GM12874 (cell line): Measurements from ENCODE around the gene RPTOR.

ENCODE experiments used
- CTCF ChIP-seq: IDR thresholded peaks from 2 replicates; pipeline ENCODE4 v1.5.1; 2011; ENCODE audit warnings: low read depth, mild to moderate bottlenecking, control low read depth, low read length, moderate library complexity; ENCODE audit not compliant: insufficient read depth

Gene RPTOR

GRCh38 chr17:80544655-80545498, at the start of gene RPTOR:
Gene RPTOR, plus strand, starts transcription at chr17:80544838. Its CDS starts 792 bp downstream, at chr17:80545630.
- TF ChIP-seq CTCF = no peak

GRCh38 chr17:80497726-80498241, 46.9 kb upstream of the RPTOR start:
- no peak for TF ChIP-seq CTCF

DNA sequence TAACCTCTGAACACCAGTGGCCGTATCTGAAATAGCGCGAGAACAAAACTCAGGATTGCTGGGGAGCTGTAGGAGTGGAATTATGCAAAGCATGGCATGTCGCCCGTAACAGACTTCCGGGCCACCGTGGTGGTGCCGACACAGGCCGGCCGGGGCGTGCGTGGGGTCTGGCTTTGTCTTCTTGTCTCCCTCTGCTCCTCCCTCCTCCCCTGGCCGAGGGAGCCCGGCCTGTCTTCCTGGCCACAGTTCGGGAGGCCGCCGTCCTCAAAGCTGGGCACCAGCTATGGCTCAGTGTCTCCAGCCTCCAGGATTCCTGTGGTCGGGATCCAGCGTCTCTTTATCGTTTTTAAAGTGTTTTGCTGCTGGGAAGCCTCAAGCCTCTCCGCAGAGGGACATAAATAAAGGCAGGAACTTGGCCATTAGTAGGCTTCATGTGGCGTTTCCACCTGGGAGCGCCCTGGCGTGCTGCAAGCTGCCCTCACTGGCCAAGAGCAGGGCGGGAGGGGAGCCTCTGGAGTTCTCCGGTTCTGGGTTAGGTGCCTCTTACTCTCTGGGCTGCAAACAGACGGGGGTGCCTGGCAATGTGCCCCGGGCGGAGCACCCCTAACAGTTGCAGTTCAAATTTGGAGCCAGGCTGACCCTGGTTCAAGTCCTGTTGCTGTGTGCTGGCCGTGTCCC, 46.3 kb upstream of the RPTOR start:
- no peak for TF ChIP-seq CTCF

DNA sequence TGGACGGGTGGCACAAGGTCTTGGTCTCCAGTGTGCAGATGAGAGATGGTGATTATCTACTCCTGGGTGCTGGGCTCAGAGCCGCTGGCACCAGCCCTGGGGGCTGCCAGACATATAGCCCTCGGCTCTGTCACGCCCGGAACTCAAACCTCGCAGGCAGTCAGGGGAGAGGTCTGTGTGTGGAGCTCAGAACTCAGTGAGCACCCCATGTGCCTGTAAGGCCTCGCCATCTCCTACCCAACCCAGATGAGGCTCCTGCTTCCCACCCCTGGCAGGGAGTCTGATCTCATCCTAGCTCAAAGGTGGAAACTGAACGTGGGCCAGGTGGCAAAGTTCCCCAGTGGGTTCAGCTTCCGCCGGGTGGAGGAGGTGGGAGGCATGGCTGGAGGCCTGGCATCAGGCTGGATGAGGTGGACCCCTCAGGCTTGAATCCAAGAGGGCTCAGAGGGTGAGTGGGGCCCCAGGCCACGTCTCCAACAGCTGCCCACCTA, 45.7 kb upstream of the RPTOR start:
- TF ChIP-seq CTCF = no peak

DNA sequence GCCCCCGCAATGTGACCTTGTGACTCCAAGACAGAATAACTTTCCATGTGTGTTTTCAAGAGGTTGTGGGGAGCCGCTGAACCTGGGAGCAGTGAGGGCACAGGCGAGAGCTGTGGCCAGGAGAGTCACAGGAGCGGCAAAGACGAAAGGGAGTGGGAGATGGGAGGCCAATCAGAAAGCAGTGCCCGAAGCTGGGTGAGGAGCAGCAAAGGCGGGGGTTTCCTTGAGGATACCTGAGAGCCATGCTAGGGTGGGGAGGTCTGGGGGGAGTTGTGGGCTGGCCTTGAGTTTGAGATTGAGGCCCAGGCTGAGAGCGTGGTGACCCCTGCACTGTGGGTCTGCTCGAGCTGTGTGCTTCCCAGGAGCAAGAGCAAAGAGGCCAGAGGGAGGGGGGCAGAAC, 45.1 kb upstream of the RPTOR start:
- no peak for TF ChIP-seq CTCF

GRCh38 chr17:80499961-80500665, 44.5 kb upstream of the RPTOR start:
- no peak for TF ChIP-seq CTCF
